Measurements from ENCODE around the gene ARHGEF7. TPM values are rescaled to one million over a fixed set of nuclear protein-coding genes. Genes with fewer than 3 reads are reported as not detected.

Gene ARHGEF7
- polyA plus RNA-seq, 1 donor (not counting 4 experiments of a cell fraction or from before 2014, with no cell fraction given): 25.2 TPM

GRCh38 chr13:111156421-111156820, 41.3 kb downstream of the ARHGEF7 start:
- Histone ChIP-seq H4K20me1 (ENCODE audit: control insufficient read depth, extremely low read depth, insufficient read depth, low read length) (peaks cover 3% of the 10 kb centered on the region), H3K4me1 (ENCODE audit: control insufficient read depth, extremely low read depth, insufficient read depth, low read length) (peaks cover 23% of the 10 kb centered on the region)

GRCh38 chr13:111158136-111158805, 43.2 kb downstream of the ARHGEF7 start:
- Histone ChIP-seq H3K9ac (ENCODE audit: control insufficient read depth, extremely low read depth, insufficient read depth, low read length) (no peak overlapping the region), H3K4me2 (ENCODE audit: control insufficient read depth, extremely low read depth, insufficient read depth, low read depth, low read length) (no peak overlapping the region), H2AFZ (ENCODE audit: control insufficient read depth, low read length) (no peak overlapping the region), H3K36me3 (ENCODE audit: control insufficient read depth in 2 of 2, extremely low read depth in 1 of 2, insufficient read depth in 2 of 2, low read length in 2 of 2) (peaks cover 5 to 7% of the 10 kb centered on the region in 2 experiments), H3K27ac (ENCODE audit: control insufficient read depth, insufficient read depth, low read length) (no peak overlapping the region), H3K9me1 (ENCODE audit: control insufficient read depth, extremely low read depth, insufficient read depth, low read length) (no peaks in the 10 kb centered on the region), H3K79me2 (ENCODE audit: control insufficient read depth, insufficient read depth, low read length) (peaks cover 77% of the 10 kb centered on the region), H3K4me3 (ENCODE audit: control insufficient read depth in 2 of 3, extremely low read depth in 1 of 3, insufficient read depth in 2 of 3, low read depth in 1 of 3, low read length in 3 of 3) (no peak overlapping the region), H3K27me3 (ENCODE audit: control insufficient read depth, extremely low read depth, insufficient read depth, low read length) (no peaks in the 10 kb centered on the region), H3K9me3 (ENCODE audit: control insufficient read depth, low read depth, low read length) (no peaks in the 10 kb centered on the region), H3K4me1 (ENCODE audit: control insufficient read depth, extremely low read depth, insufficient read depth, low read length) (peaks cover 14% of the 10 kb centered on the region), H4K20me1 (ENCODE audit: control insufficient read depth, extremely low read depth, insufficient read depth, low read length) (peaks cover 3% of the 10 kb centered on the region)
- dilution Hi-C loops (cut with MboI; ENCODE audit: extremely low pct_ligation_motif_present, low sequenced_read_pairs): no loop called here
- TF ChIP-seq CTCF (optimal IDR thresholded peaks at IDR 0.05 in 1 of 3, IDR thresholded peaks at IDR 0.05 in 1 of 3, conservative IDR thresholded peaks at IDR 0.05 in 1 of 3; ENCODE audit: extremely low read depth in 1 of 3, insufficient read depth in 2 of 3, low read length in 3 of 3) (no peak), EZH2 (IDR thresholded peaks at IDR 0.05; ENCODE audit: low read length) (no peak)
- FAIRE-seq (no peak), DNase-seq (ENCODE audit: low read depth, low spot score) (no peak)

More at GRCh38 chr13:111156421-111156820, 41.3 kb downstream of the ARHGEF7 start:
- no peak overlapping the region for H3K4me3 ChIP-seq (ENCODE audit: control insufficient read depth in 2 of 3, extremely low read depth in 1 of 3, insufficient read depth in 2 of 3, low read depth in 1 of 3, low read length in 3 of 3)
- peaks cover 0 to 7% of the 10 kb centered on the region in 2 experiments for H3K36me3 ChIP-seq (ENCODE audit: control insufficient read depth in 2 of 2, extremely low read depth in 1 of 2, insufficient read depth in 2 of 2, low read length in 2 of 2)
- FAIRE-seq (no peak), DNase-seq (ENCODE audit: low read depth, low spot score) (no peak)
- no peak overlapping the region for H3K4me2 ChIP-seq (ENCODE audit: control insufficient read depth, extremely low read depth, insufficient read depth, low read depth, low read length)
- dilution Hi-C loops (cut with MboI; ENCODE audit: extremely low pct_ligation_motif_present, low sequenced_read_pairs): no loop called here
- TF ChIP-seq CTCF (optimal IDR thresholded peaks at IDR 0.05 in 1 of 3, IDR thresholded peaks at IDR 0.05 in 1 of 3, conservative IDR thresholded peaks at IDR 0.05 in 1 of 3; ENCODE audit: extremely low read depth in 1 of 3, insufficient read depth in 2 of 3, low read length in 3 of 3) (no peak), EZH2 (IDR thresholded peaks at IDR 0.05; ENCODE audit: low read length) (no peak)
- H3K79me2 ChIP-seq (ENCODE audit: control insufficient read depth, insufficient read depth, low read length): peaks cover 64% of the 10 kb centered on the region
- no peak overlapping the region for H3K9ac ChIP-seq (ENCODE audit: control insufficient read depth, extremely low read depth, insufficient read depth, low read length)
- no peaks in the 10 kb centered on the region for H3K27me3 ChIP-seq (ENCODE audit: control insufficient read depth, extremely low read depth, insufficient read depth, low read length)
- H2AFZ ChIP-seq (ENCODE audit: control insufficient read depth, low read length): no peak overlapping the region
- no peaks in the 10 kb centered on the region for H3K9me3 ChIP-seq (ENCODE audit: control insufficient read depth, low read depth, low read length)
- peak overlapping the region; percentile 15 for H3K27ac ChIP-seq (ENCODE audit: control insufficient read depth, insufficient read depth, low read length)
- H3K9me1 ChIP-seq (ENCODE audit: control insufficient read depth, extremely low read depth, insufficient read depth, low read length): no peaks in the 10 kb centered on the region
